HCT116 (cell line): ENCODE measurements around the gene PTPN12. TPM values are rescaled to one million over a fixed set of nuclear protein-coding genes. Genes with fewer than 3 reads are reported as not detected.

Experiments used
- ATAC-seq: fragments of 200-7000 bp; cut with Tn5 transposase; 2 replicates; pipeline ENCODE4 v1.9.1; 2020; ENCODE audit warnings: mild to moderate bottlenecking, moderate library complexity
- BruUV-seq: library from RNA; stranded (reverse); fragments of 400-500 nt; replicated peaks from 2 replicates; lab custom pipeline; 2021; lab: Mats Ljungman, UMichigan
- CTCF ChIA-PET: fragments of 300-600 bp; sonication (Branson Sonifier 250); formaldehyde crosslinking; loops from one replicate; lab custom pipeline; 2021; ENCODE audit warnings: antibody characterized with exemption; lab: Charles Lee
- POLR2A ChIA-PET: fragments of 300-600, 350-600 bp; sonication (Branson Sonifier 250); formaldehyde crosslinking; loops from one replicate; lab custom pipeline; 2021; ENCODE audit warnings: antibody characterized with exemption; lab: Charles Lee
- RAD21 ChIA-PET, 2 experiments: fragments of 300-600 bp; sonication (Branson Sonifier 250); formaldehyde crosslinking; loops; one replicate each; lab custom pipeline; 2023; ENCODE audit warnings: low total read pairs in 2 of 2; ENCODE audit not compliant: uncharacterized antibody in 2 of 2, unreplicated experiment in 2 of 2, low non-redundant PET in 1 of 2; lab: Charles Lee
- DNase-seq: peaks from one replicate; pipeline ENCODE4 v3.0.0-alpha.2; 2010; ENCODE audit warnings: low read depth, low spot score
- H2AFZ ChIP-seq: fragments of 200-600 bp; shearing (Covaris generic), sonication (generic); 2 replicates; pipeline ENCODE4 v1.6.1; 2017; ENCODE audit warnings: low read depth, mixed run types, mixed read lengths, antibody characterized with exemption, low read length; ENCODE audit not compliant: poor library complexity, severe bottlenecking
- H3K27ac ChIP-seq: 2 replicates; pipeline ENCODE4 v1.5.1; 2012; ENCODE audit warnings: low read depth, low read length
- H3K27me3 ChIP-seq: fragments of 200-600 bp; sonication (generic); 2 replicates; pipeline ENCODE4 v1.6.1; 2016; ENCODE audit warnings: mixed run types, low read length, mixed read lengths; ENCODE audit not compliant: insufficient read depth
- H3K36me3 ChIP-seq, 2 experiments: fragments of 200-500 bp in 1 of 2; fragments of 200-600 bp in 1 of 2; sonication (Bioruptor generic) in 1 of 2; sonication (generic) in 1 of 2; 2 replicates each; pipeline versions ENCODE4 v1.5.1 to v1.6.1; 2014 to 2016; ENCODE audit warnings: low read length in 2 of 2, inconsistent platforms in 1 of 2, mixed read lengths in 1 of 2, mixed run types in 1 of 2; ENCODE audit not compliant: insufficient read depth in 2 of 2, control insufficient read depth in 1 of 2
- H3K4me1 ChIP-seq, 2 experiments: fragments of 200-600 bp in 1 of 2; sonication (generic) in 1 of 2; 2 replicates each; pipeline versions ENCODE4 v1.5.1 to v1.6.1; 2012 to 2017; ENCODE audit warnings: low read length in 2 of 2, inconsistent platforms in 1 of 2, mild to moderate bottlenecking in 1 of 2, mixed read lengths in 1 of 2, mixed run types in 1 of 2, moderate library complexity in 1 of 2; ENCODE audit not compliant: insufficient read depth in 2 of 2, control insufficient read depth in 1 of 2
- H3K4me2 ChIP-seq: fragments of 200-600 bp; sonication (generic); 2 replicates; pipeline ENCODE4 v1.6.1; 2017; ENCODE audit warnings: mixed run types, low read length, mixed read lengths
- H3K4me3 ChIP-seq, 2 experiments: fragments of 200-600 bp in 1 of 2; sonication (generic) in 1 of 2; replicated peaks in 1 of 2; 2 replicates each; pipeline ENCODE4 v1.5.1; 2011 to 2016; ENCODE audit warnings: low read length in 2 of 2, control low read depth in 1 of 2, low read depth in 1 of 2, mild to moderate bottlenecking in 1 of 2, mixed read lengths in 1 of 2, mixed run types in 1 of 2
- H3K79me2 ChIP-seq: fragments of 200-600 bp; sonication (generic); 2 replicates; pipeline ENCODE4 v1.6.1; 2017; ENCODE audit warnings: mild to moderate bottlenecking, mixed run types, low read length, moderate library complexity, mixed read lengths; ENCODE audit not compliant: insufficient read depth
- H3K9ac ChIP-seq: fragments of 200-600 bp; sonication (generic); 2 replicates; pipeline ENCODE4 v1.6.1; 2016; ENCODE audit warnings: low read length, mixed read lengths
- H3K9me2 ChIP-seq: fragments of 200-600 bp; sonication (generic), shearing (Covaris generic); 2 replicates; pipeline ENCODE4 v1.6.1; 2017; ENCODE audit warnings: mixed run types, mild to moderate bottlenecking, moderate library complexity; ENCODE audit not compliant: insufficient read depth
- H3K9me3 ChIP-seq, 2 experiments: fragments of 200-500 bp in 1 of 2; fragments of 200-600 bp in 1 of 2; sonication (Bioruptor generic) in 1 of 2; sonication (generic) in 1 of 2; 2 replicates each; pipeline ENCODE4 v1.6.1; 2014 to 2017; ENCODE audit warnings: low read length in 2 of 2, mixed read lengths in 2 of 2, inconsistent platforms in 1 of 2, low read depth in 1 of 2, mild to moderate bottlenecking in 1 of 2, mixed run types in 1 of 2, moderate library complexity in 1 of 2; ENCODE audit not compliant: control insufficient read depth in 1 of 2, insufficient read depth in 1 of 2
- H4K20me1 ChIP-seq: fragments of 200-600 bp; sonication (generic), shearing (Covaris generic); 2 replicates; pipeline ENCODE4 v1.6.1; 2017; ENCODE audit warnings: mixed run types, mild to moderate bottlenecking, moderate library complexity; ENCODE audit not compliant: insufficient read depth
- CBX3 ChIP-seq: IDR thresholded peaks from 2 replicates; pipeline ENCODE4 v1.6.1; 2012; ENCODE audit warnings: low read depth
- CEBPB ChIP-seq: IDR thresholded peaks from 2 replicates; pipeline ENCODE4 v1.6.1; 2012; ENCODE audit warnings: low read depth
- RAD21 ChIP-seq: IDR thresholded peaks from 2 replicates; pipeline ENCODE4 v1.6.1; 2012; ENCODE audit warnings: low read depth, mild to moderate bottlenecking
- TCF7L2 ChIP-seq: IDR thresholded peaks from 2 replicates; pipeline ENCODE4 v1.7.0; 2011; ENCODE audit warnings: borderline replicate concordance, inconsistent platforms; ENCODE audit not compliant: insufficient read depth, insufficient read length; ENCODE audit errors: extremely low read depth
- YY1 ChIP-seq: IDR thresholded peaks from 2 replicates; pipeline ENCODE4 v1.6.1; 2011; ENCODE audit warnings: low read length, low read depth, moderate library complexity, mild to moderate bottlenecking; ENCODE audit not compliant: insufficient replicate concordance; ENCODE audit errors: extremely low read depth
- intact Hi-C: fragments of 100-400 bp; cut with micrococcal nuclease; formaldehyde crosslinking; loops from 2 replicates; pipeline ENCODE4 v1.10.0; 2022
- total RNA-seq: library from RNA; stranded (reverse); gene quantifications from one replicate; pipeline ENCODE4 v1.2.1, GENCODE V29; 2021; ENCODE audit not compliant: unreplicated experiment
- TF ChIP-seq, protein P1 (sequence below): IDR thresholded peaks from 2 replicates; pipeline ENCODE4 v1.6.1; 2011; ENCODE audit warnings: mild to moderate bottlenecking, low read length, moderate library complexity; ENCODE audit not compliant: insufficient replicate concordance; ENCODE audit errors: extremely low read depth

Gene PTPN12
- total RNA-seq, 1 experiment from 2014 or later = 80.5 TPM

DNA sequence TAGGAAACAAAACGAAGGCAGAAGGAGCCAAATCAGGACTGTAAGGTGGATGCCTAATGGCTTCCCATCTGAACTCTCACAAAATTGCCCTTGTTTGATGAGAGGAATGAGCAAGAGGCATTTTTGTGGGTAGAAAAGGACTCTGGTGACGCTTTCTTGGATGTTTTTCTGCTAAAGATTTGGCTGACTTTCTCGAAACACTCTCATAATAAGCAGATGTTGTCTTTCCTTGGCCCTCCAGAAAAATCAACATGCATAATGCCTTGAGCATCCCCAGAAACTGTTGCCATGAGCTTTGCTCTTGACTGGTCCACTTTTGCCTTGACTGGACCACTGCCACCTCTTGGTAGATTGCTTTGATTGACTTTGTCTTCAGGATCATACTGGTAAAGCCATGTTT lies 13.5 kb downstream of the PTPN12 start (continued):
- TF ChIP-seq CEBPB (no peak), RAD21 (no peak), YY1 (no peak), CBX3 (no peak)
- TF ChIP-seq, protein P1, sequence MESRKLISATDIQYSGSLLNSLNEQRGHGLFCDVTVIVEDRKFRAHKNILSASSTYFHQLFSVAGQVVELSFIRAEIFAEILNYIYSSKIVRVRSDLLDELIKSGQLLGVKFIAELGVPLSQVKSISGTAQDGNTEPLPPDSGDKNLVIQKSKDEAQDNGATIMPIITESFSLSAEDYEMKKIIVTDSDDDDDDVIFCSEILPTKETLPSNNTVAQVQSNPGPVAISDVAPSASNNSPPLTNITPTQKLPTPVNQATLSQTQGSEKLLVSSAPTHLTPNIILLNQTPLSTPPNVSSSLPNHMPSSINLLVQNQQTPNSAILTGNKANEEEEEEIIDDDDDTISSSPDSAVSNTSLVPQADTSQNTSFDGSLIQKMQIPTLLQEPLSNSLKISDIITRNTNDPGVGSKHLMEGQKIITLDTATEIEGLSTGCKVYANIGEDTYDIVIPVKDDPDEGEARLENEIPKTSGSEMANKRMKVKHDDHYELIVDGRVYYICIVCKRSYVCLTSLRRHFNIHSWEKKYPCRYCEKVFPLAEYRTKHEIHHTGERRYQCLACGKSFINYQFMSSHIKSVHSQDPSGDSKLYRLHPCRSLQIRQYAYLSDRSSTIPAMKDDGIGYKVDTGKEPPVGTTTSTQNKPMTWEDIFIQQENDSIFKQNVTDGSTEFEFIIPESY = no peak

DNA sequence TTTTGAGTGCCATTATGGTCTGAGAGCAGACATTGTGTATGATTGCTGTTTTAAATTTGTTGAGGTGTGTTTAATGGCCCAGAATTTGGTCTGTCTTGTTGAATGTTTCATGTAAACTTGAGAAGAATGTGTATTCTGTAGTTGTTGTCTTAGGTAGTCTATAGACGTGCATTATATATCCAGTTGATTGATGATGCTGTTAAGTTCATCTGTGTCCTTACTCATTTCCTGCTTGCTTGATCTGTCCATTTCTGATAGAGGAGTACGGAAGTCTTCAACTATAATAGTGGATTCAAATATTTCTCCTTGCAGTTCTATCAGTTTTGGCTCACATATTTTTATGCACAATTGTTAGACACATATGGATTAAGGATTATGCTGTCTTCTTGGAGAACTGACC lies 16.0 kb downstream of the PTPN12 start:
- H3K9me3 ChIP-seq = no peaks in the 10 kb centered on the region
- no peak for DNase-seq
- H3K4me1 ChIP-seq = no peaks in the 10 kb centered on the region
- ChIA-PET POLR2A (no interaction called here), RAD21 (no interaction called here), CTCF (no interaction called here)
- no peaks in the 10 kb centered on the region for H3K9me2 ChIP-seq
- H3K36me3 ChIP-seq = no peaks in the 10 kb centered on the region; a peak in 2 of 4 replicates
- H3K27ac ChIP-seq = no peak overlapping the region
- no TSS peak for BruUV-seq
- ATAC-seq = no peak
- H3K4me2 ChIP-seq = no peak overlapping the region
- TF ChIP-seq YY1 (no peak), TCF7L2 (no peak)
- H2AFZ ChIP-seq = no peak overlapping the region
- peaks cover 94% of the 10 kb centered on the region for H3K79me2 ChIP-seq
- H3K27me3 ChIP-seq = no peaks in the 10 kb centered on the region
- intact Hi-C loops = no loop called here
- no peak overlapping the region for H3K4me3 ChIP-seq
- no peak overlapping the region for H3K9ac ChIP-seq
- peaks cover 3% of the 10 kb centered on the region; the same call in 1 of the 2 replicates for H4K20me1 ChIP-seq
